H1 (cell line): ENCODE results near the gene UMODL1. TPM values are rescaled to one million over a fixed set of nuclear protein-coding genes. Genes with fewer than 3 reads are reported as not detected.

Source experiments
- CTCF ChIA-PET: fragments of 300-600 bp; sonication (Branson Sonifier 250); formaldehyde crosslinking; loops from one replicate; lab custom pipeline; 2021; ENCODE audit not compliant: partially characterized antibody; lab: Charles Lee
- POLR2A ChIA-PET: fragments of 300-600 bp; sonication (Branson Sonifier 250); formaldehyde crosslinking; loops from one replicate; lab custom pipeline; 2021; ENCODE audit warnings: inconsistent platforms; ENCODE audit not compliant: partially characterized antibody; lab: Charles Lee
- DNase-seq, 2 experiments: peaks; one replicate each; pipeline versions ENCODE4 v3.0.0 to v3.0.0-alpha.2; 2010 to 2022; ENCODE audit warnings: low spot score in 2 of 2, low read depth in 1 of 2, mixed read lengths in 1 of 2
- FAIRE-seq: peaks from 2 replicates; lab custom pipeline; 2011; peaks lifted over from hg19 to GRCh38; lab: Jason Lieb, UNC
- H2AFZ ChIP-seq: 2 replicates; pipeline ENCODE4 v1.8.1; 2012; ENCODE audit warnings: low read length, inconsistent platforms
- H2AK5ac ChIP-seq: 2 replicates; pipeline ENCODE4 v1.6.1; 2013; ENCODE audit warnings: low read depth, low read length
- H2BK120ac ChIP-seq: replicated peaks from 2 replicates; pipeline ENCODE3; 2013; ENCODE audit warnings: low read depth, low read length, inconsistent platforms
- H2BK12ac ChIP-seq: 2 replicates; pipeline ENCODE4 v1.6.1; 2013; ENCODE audit warnings: low read depth, low read length
- H2BK15ac ChIP-seq: 2 replicates; pipeline ENCODE4 v1.6.1; 2013; ENCODE audit warnings: low read length
- H2BK20ac ChIP-seq: 2 replicates; pipeline ENCODE4 v1.6.1; 2013; ENCODE audit warnings: low read length
- H2BK5ac ChIP-seq: 2 replicates; pipeline ENCODE4 v1.6.1; 2013; ENCODE audit warnings: low read depth, low read length
- H3K14ac ChIP-seq: 2 replicates; pipeline ENCODE4 v1.6.1; 2013; ENCODE audit warnings: inconsistent platforms; ENCODE audit not compliant: insufficient read length
- H3K18ac ChIP-seq: 2 replicates; pipeline ENCODE4 v1.6.1; 2013; ENCODE audit warnings: low read length; ENCODE audit errors: extremely low read depth
- H3K23ac ChIP-seq: 2 replicates; pipeline ENCODE4 v1.6.1; 2013; ENCODE audit warnings: inconsistent platforms; ENCODE audit not compliant: insufficient read length
- H3K23me2 ChIP-seq: 2 replicates; pipeline ENCODE4 v1.6.1; 2013; ENCODE audit warnings: low read depth, low read length
- H3K27ac ChIP-seq: 2 replicates; pipeline ENCODE4 v1.6.1; 2011; ENCODE audit warnings: low read depth, low read length, inconsistent platforms
- H3K27me3 ChIP-seq, 4 experiments: replicated peaks in 1 of 4; 1 replicate in 1 of 4; 2 replicates in 3 of 4; pipeline versions ENCODE4 v1.6.1 to v1.8.1; 2011 to 2013; ENCODE audit warnings: low read length in 3 of 4, mild to moderate bottlenecking in 3 of 4, inconsistent platforms in 2 of 4, mixed read lengths in 2 of 4, moderate library complexity in 1 of 4; ENCODE audit not compliant: control insufficient read depth in 3 of 4, insufficient read depth in 3 of 4; ENCODE audit errors: extremely low read depth in 1 of 4
- H3K36me3 ChIP-seq, 4 experiments: 2 replicates each; pipeline versions ENCODE4 v1.6.1 to v1.8.1; 2011 to 2013; ENCODE audit warnings: mild to moderate bottlenecking in 4 of 4, low read length in 3 of 4, moderate library complexity in 2 of 4, control low read depth in 1 of 4, inconsistent platforms in 1 of 4; ENCODE audit not compliant: insufficient read depth in 4 of 4, control insufficient read depth in 2 of 4
- H3K4ac ChIP-seq: replicated peaks from 2 replicates; pipeline ENCODE3; 2013; ENCODE audit warnings: low read length, low read depth, mixed read lengths, inconsistent platforms; ENCODE audit not compliant: insufficient read length
- H3K4me1 ChIP-seq, 4 experiments: replicated peaks in 1 of 4; 1 replicate in 1 of 4; 2 replicates in 3 of 4; pipeline versions ENCODE4 v1.6.1 to v1.8.1; 2011 to 2013; ENCODE audit warnings: low read length in 3 of 4, inconsistent platforms in 2 of 4, mixed read lengths in 1 of 4; ENCODE audit not compliant: insufficient read depth in 4 of 4, control insufficient read depth in 3 of 4
- H3K4me2 ChIP-seq, 2 experiments: 2 replicates each; pipeline versions ENCODE4 v1.6.1 to v1.8.1; 2011 to 2013; ENCODE audit warnings: low read depth in 2 of 2, low read length in 2 of 2, control low read depth in 1 of 2, inconsistent platforms in 1 of 2, mild to moderate bottlenecking in 1 of 2; ENCODE audit not compliant: insufficient read depth in 1 of 2
- H3K4me3 ChIP-seq, 4 experiments: fragments of 200-600, 300-600 bp in 1 of 4; sonication (generic), shearing (Covaris generic), sonication (Bioruptor Twin) in 1 of 4; 2 replicates each; pipeline versions ENCODE4 v1.5.1 to v1.8.1; 2011 to 2016; ENCODE audit warnings: low read length in 4 of 4, low read depth in 3 of 4, control low read depth in 2 of 4, inconsistent platforms in 2 of 4, mild to moderate bottlenecking in 2 of 4, mixed read lengths in 1 of 4, moderate library complexity in 1 of 4; ENCODE audit not compliant: insufficient read depth in 2 of 4; ENCODE audit errors: extremely low read depth in 1 of 4
- H3K56ac ChIP-seq: replicated peaks from 2 replicates; pipeline ENCODE3; 2013; ENCODE audit warnings: low read depth, mild to moderate bottlenecking, mixed read lengths, low read length, inconsistent platforms; ENCODE audit not compliant: insufficient read length
- H3K79me1 ChIP-seq: 2 replicates; pipeline ENCODE4 v1.6.1; 2013; ENCODE audit warnings: low read depth, low read length, control low read depth
- H3K79me2 ChIP-seq, 2 experiments: 2 replicates each; pipeline versions ENCODE4 v1.6.1 to v1.8.1; 2012 to 2013; ENCODE audit warnings: low read length in 2 of 2, mild to moderate bottlenecking in 2 of 2, inconsistent platforms in 1 of 2; ENCODE audit not compliant: insufficient read depth in 2 of 2, control insufficient read depth in 1 of 2
- H3K9ac ChIP-seq, 4 experiments: replicated peaks in 1 of 4; 1 replicate in 1 of 4; 2 replicates in 3 of 4; pipeline versions ENCODE4 v1.6.1 to v1.8.1; 2011 to 2013; ENCODE audit warnings: low read depth in 3 of 4, low read length in 3 of 4, control low read depth in 2 of 4, mild to moderate bottlenecking in 2 of 4, moderate library complexity in 2 of 4, inconsistent platforms in 1 of 4; ENCODE audit errors: extremely low read depth in 1 of 4
- H3K9me3 ChIP-seq, 2 experiments: 2 replicates each; pipeline versions ENCODE4 v1.6.1 to v1.8.1; 2012 to 2013; ENCODE audit warnings: mild to moderate bottlenecking in 2 of 2, moderate library complexity in 2 of 2, control low read depth in 1 of 2, inconsistent platforms in 1 of 2, low read depth in 1 of 2, low read length in 1 of 2, mixed read lengths in 1 of 2; ENCODE audit not compliant: insufficient read depth in 2 of 2
- H4K20me1 ChIP-seq, 2 experiments: replicated peaks in 1 of 2; 2 replicates each; pipeline versions ENCODE3 to v1.8.1; 2011 to 2013; ENCODE audit warnings: inconsistent platforms in 2 of 2, low read length in 2 of 2, mild to moderate bottlenecking in 1 of 2; ENCODE audit not compliant: insufficient read depth in 2 of 2, control insufficient read depth in 1 of 2
- H4K5ac ChIP-seq: 2 replicates; pipeline ENCODE4 v1.6.1; 2013; ENCODE audit warnings: low read length, low read depth, mixed read lengths, inconsistent platforms; ENCODE audit not compliant: insufficient read length
- H4K8ac ChIP-seq: 2 replicates; pipeline ENCODE4 v1.8.0; 2013; ENCODE audit warnings: mild to moderate bottlenecking, moderate library complexity, low read length, inconsistent platforms; ENCODE audit not compliant: insufficient read depth; ENCODE audit errors: extremely low read depth
- H4K91ac ChIP-seq: replicated peaks from 2 replicates; pipeline ENCODE3; 2013; ENCODE audit warnings: low read length, mixed read lengths, inconsistent platforms; ENCODE audit not compliant: insufficient read length
- BCL11A ChIP-seq, 2 experiments: IDR thresholded peaks; one replicate each; pipeline ENCODE4 v1.6.1; 2011; ENCODE audit warnings: low read depth in 2 of 2, low read length in 2 of 2, mild to moderate bottlenecking in 2 of 2
- CBX8 ChIP-seq: fragments of 300-800, 300-1000 bp; sonication (generic); IDR thresholded peaks from 2 replicates; pipeline ENCODE4 v1.7.1; 2016; ENCODE audit warnings: low read depth, low read length, borderline replicate concordance
- CTCF ChIP-seq, 3 experiments: IDR thresholded peaks; 1 replicate in 2 of 3; 2 replicates in 1 of 3; pipeline versions ENCODE4 v1.5.1 to v1.6.1; 2011; ENCODE audit warnings: low read length in 3 of 3, mild to moderate bottlenecking in 3 of 3, inconsistent platforms in 2 of 3, low read depth in 1 of 3, moderate library complexity in 1 of 3; ENCODE audit not compliant: insufficient read depth in 1 of 3; ENCODE audit errors: control extremely low read depth in 1 of 3
- KDM1A ChIP-seq: fragments of 200-600, 300-600 bp; sonication (generic); IDR thresholded peaks from 2 replicates; pipeline ENCODE4 v1.7.1; 2016; ENCODE audit warnings: mild to moderate bottlenecking, low read length, borderline replicate concordance
- MAFK ChIP-seq: IDR thresholded peaks from 2 replicates; pipeline ENCODE4 v1.6.1; 2012; ENCODE audit warnings: low read depth, mild to moderate bottlenecking, improper control_type of control experiment, low read length
- NRF1 ChIP-seq: IDR thresholded peaks from 2 replicates; pipeline ENCODE4 v1.6.1; 2011; ENCODE audit warnings: mild to moderate bottlenecking, low read depth, low read length, improper control_type of control experiment
- POLR2AphosphoS5 ChIP-seq: IDR thresholded peaks from 2 replicates; pipeline ENCODE4 v1.6.1; 2011; ENCODE audit warnings: low read depth, low read length
- RNF2 ChIP-seq: fragments of 200-900, 300-1000 bp; sonication (generic); IDR thresholded peaks from 2 replicates; pipeline ENCODE4 v1.7.1; 2016; ENCODE audit warnings: borderline replicate concordance, low read depth, mild to moderate bottlenecking, antibody characterized with exemption, low read length; ENCODE audit not compliant: poor library complexity, severe bottlenecking; ENCODE audit errors: missing control alignments
- SIRT6 ChIP-seq: IDR thresholded peaks from one replicate; pipeline ENCODE4 v1.7.1; 2012; ENCODE audit warnings: low read length, inconsistent platforms
- SIX5 ChIP-seq: IDR thresholded peaks from 2 replicates; pipeline ENCODE4 v1.6.1; 2011; ENCODE audit warnings: mild to moderate bottlenecking, low read depth, low read length
- TBP ChIP-seq: IDR thresholded peaks from 2 replicates; pipeline ENCODE4 v1.6.1; 2011; ENCODE audit warnings: low read depth, low read length, improper control_type of control experiment
- WGBS, 2 experiments: shearing (Covaris generic) in 1 of 2; methylation state at CpG; one replicate each; pipeline versions ENCODE4 v1.1.6 to v1.1.7; 2013 to 2015; ENCODE audit warnings: low lambda C conversion rate in 2 of 2, mixed read lengths in 2 of 2, inconsistent platforms in 1 of 2, low coverage in 1 of 2, missing lambda C conversion rate in 1 of 2; ENCODE audit not compliant: insufficient replicate concordance in 2 of 2, insufficient coverage in 1 of 2, insufficient read length in 1 of 2; ENCODE audit errors: extremely low coverage in 1 of 2, missing lambda C conversion rate in 1 of 2; 5-methylcytosine and 5-hydroxymethylcytosine counted together
- polyA plus RNA-seq, 7 experiments: library from polyadenylated mRNA; depleted of rRNA in 3 of 7; stranded (reverse) in 5 of 7; unstranded in 2 of 7; fragments of >200 nt in 5 of 7; fragments of 200-250 nt in 2 of 7; gene quantifications; 1 replicate in 5 of 7; 2 replicates in 1 of 7; 4 replicates in 1 of 7; pipeline versions ENCODE4 v1.2.1 to v1.2.3, GENCODE V29; 2011 to 2013; ENCODE audit warnings: missing spikeins in 2 of 7, mixed read lengths in 2 of 7
- total RNA-seq: library from RNA; stranded (reverse); fragmentation: NEBNext Ultra II Directional; extraction: Animal tissue kit (Norgen Biotek cat#: 25700); gene quantifications from 2 replicates; pipeline ENCODE4 v1.2.1, GENCODE V29; 2021

The UMODL1 gene
- total and polyA plus RNA-seq, 2 of the 8 experiments (the other 6 are each of a cell fraction or from before 2014, with no cell fraction given): not detected

GRCh38 chr21:42028766-42029425 is 42.2 kb upstream of the UMODL1 start:
- H4K91ac ChIP-seq: no peak overlapping the region
- no peak overlapping the region for H3K56ac ChIP-seq
- POLR2A ChIA-PET: no interaction called here
- H3K4ac ChIP-seq: no peak overlapping the region
- H3K14ac ChIP-seq: no peak overlapping the region
- H3K4me1 ChIP-seq: no peaks in the 10 kb centered on the region; a peak in 1 of 7 replicates
- no peak for DNase-seq
- no peaks in the 10 kb centered on the region for H3K79me1 ChIP-seq
- H3K9me3 ChIP-seq: no peaks in the 10 kb centered on the region
- no peak overlapping the region for H2BK20ac ChIP-seq
- no peak overlapping the region for H3K9ac ChIP-seq
- no peak overlapping the region for H3K4me2 ChIP-seq
- H4K20me1 ChIP-seq: peaks cover 0 to 7% of the 10 kb centered on the region in 2 experiments
- no peak overlapping the region for H2BK5ac ChIP-seq
- CTCF ChIA-PET: interaction anchor here (1.4 kb wide), 1 partner anchor 88 kb away, joined by 5 read pairs; no protein-coding TSS in a partner anchor
- H3K23ac ChIP-seq: no peak overlapping the region
- no peaks in the 10 kb centered on the region for H3K36me3 ChIP-seq
- H2BK120ac ChIP-seq: no peak overlapping the region
- H2AFZ ChIP-seq: no peak overlapping the region
- H3K4me3 ChIP-seq: no peak overlapping the region
- H4K5ac ChIP-seq: no peak overlapping the region
- no peak for FAIRE-seq
- no peak overlapping the region for H2BK15ac ChIP-seq
- no peak overlapping the region for H2BK12ac ChIP-seq
- no peak overlapping the region for H3K27ac ChIP-seq
- H3K23me2 ChIP-seq: peaks cover 10% of the 10 kb centered on the region; the same call in 1 of the 2 replicates
- 82% methylated on average over 9 of the region's 9 CpGs; no CpG with 5 or more reads in 1 of the 2 experiments for WGBS, 2 experiments
- no peak overlapping the region for H4K8ac ChIP-seq
- no peak overlapping the region for H3K18ac ChIP-seq
- H3K27me3 ChIP-seq: no peaks in the 10 kb centered on the region; a peak in 1 of 7 replicates
- H3K79me2 ChIP-seq: no peaks in the 10 kb centered on the region
- no peak overlapping the region for H2AK5ac ChIP-seq
- no peak for TF ChIP-seq NRF1
- TF ChIP-seq MAFK: no peak
- TF ChIP-seq RNF2: no peak
- no peak for TF ChIP-seq POLR2AphosphoS5
- no peak for TF ChIP-seq TBP
- TF ChIP-seq BCL11A (IDR thresholded peaks at IDR 0.05; ENCODE audit: low read depth in 2 of 2, low read length in 2 of 2): no peak
- no peak for TF ChIP-seq CBX8
- no peak for TF ChIP-seq SIRT6
- TF ChIP-seq CTCF (IDR thresholded peaks at IDR 0.05; ENCODE audit: control extremely low read depth in 1 of 3, insufficient read depth in 1 of 3, low read depth in 1 of 3, low read length in 3 of 3): no peak
- TF ChIP-seq SIX5: no peak
- TF ChIP-seq KDM1A: no peak
